Lower lobe of right lung (tissue), 2 donors: ENCODE results near the gene FARS2. TPM values are rescaled to one million over a fixed set of nuclear protein-coding genes. Genes with fewer than 3 reads are reported as not detected.

ENCODE experiments used
- ATAC-seq, 2 donors: fragments of 200-7000 bp; cut with Tn5 transposase; one replicate each; pipeline ENCODE4 v1.9.1; 2020 to 2022; ENCODE audit warnings: mild to moderate bottlenecking in 2 of 2, moderate library complexity in 2 of 2
- DNase-seq: peaks from one replicate; pipeline ENCODE4 v3.0.0-alpha.2; 2020
- H3K27ac ChIP-seq: fragments of 200-600 bp; one replicate; pipeline ENCODE4 v1.8.0; 2022
- H3K27me3 ChIP-seq: fragments of 200-600 bp; one replicate; pipeline ENCODE4 v1.8.0; 2022; ENCODE audit warnings: low read depth
- H3K36me3 ChIP-seq: fragments of 200-600 bp; one replicate; pipeline ENCODE4 v1.8.0; 2022; ENCODE audit warnings: mild to moderate bottlenecking
- H3K4me1 ChIP-seq: fragments of 200-600 bp; one replicate; pipeline ENCODE4 v1.8.0; 2022
- H3K4me3 ChIP-seq: fragments of 200-600 bp; one replicate; pipeline ENCODE4 v1.8.0; 2022; ENCODE audit warnings: mild to moderate bottlenecking
- H3K9me3 ChIP-seq: fragments of 200-600 bp; one replicate; pipeline ENCODE4 v1.8.0; 2022
- CTCF ChIP-seq: fragments of 200-600 bp; IDR thresholded peaks from one replicate; pipeline ENCODE4 v1.8.0; 2022; ENCODE audit warnings: antibody characterized with exemption, mild to moderate bottlenecking
- intact Hi-C: fragments of 100-400 bp; cut with DNase I; formaldehyde crosslinking; loops from one replicate; pipeline ENCODE4 v1.11.0; 2022
- total RNA-seq: library from RNA; stranded (reverse); fragmentation: NEBNext Ultra II Directional; extraction: Animal tissue kit (Norgen Biotek cat#: 25700); gene quantifications from one replicate; pipeline ENCODE4 v1.2.1, GENCODE V29; 2021
- donor health status: DM: no; HTN: yes; CAD: no; lungs with severe emphysema.

FARS2 gene
- total RNA-seq, 1 donor from 2014 or later: 17.0 TPM

- no peak for ATAC-seq
- H3K4me1 ChIP-seq: no peaks in the 10 kb centered on the region
- DNase-seq: no peak
- no peak overlapping the region for H3K4me3 ChIP-seq
- no peaks in the 10 kb centered on the region for H3K9me3 ChIP-seq
- no peaks in the 10 kb centered on the region for H3K36me3 ChIP-seq
- no peak for TF ChIP-seq CTCF
- no peaks in the 10 kb centered on the region for H3K27me3 ChIP-seq
- intact Hi-C loops: no loop called here
- no peak overlapping the region for H3K27ac ChIP-seq
Measured at GRCh38 chr6:5701174-5701573, 439.9 kb downstream of the FARS2 start.

GRCh38 chr6:5704708-5705107 is 443.4 kb downstream of the FARS2 start:
- Histone ChIP-seq H3K4me3 (no peak overlapping the region), H3K4me1 (no peaks in the 10 kb centered on the region), H3K27ac (no peak overlapping the region), H3K9me3 (no peaks in the 10 kb centered on the region), H3K36me3 (no peaks in the 10 kb centered on the region), H3K27me3 (no peaks in the 10 kb centered on the region)
- no peak for TF ChIP-seq CTCF
- intact Hi-C loops: no loop called here
- ATAC-seq (no peak), DNase-seq (no peak)

GRCh38 chr6:5705252-5705651 is 443.9 kb downstream of the FARS2 start:
- ATAC-seq (no peak), DNase-seq (no peak)
- Histone ChIP-seq H3K9me3 (no peaks in the 10 kb centered on the region), H3K4me1 (no peaks in the 10 kb centered on the region), H3K4me3 (no peak overlapping the region), H3K27me3 (no peaks in the 10 kb centered on the region), H3K36me3 (no peaks in the 10 kb centered on the region), H3K27ac (no peak overlapping the region)
- intact Hi-C loops: no loop called here
- TF ChIP-seq CTCF: no peak

- ATAC-seq (no peak), DNase-seq (no peak)
- Histone ChIP-seq H3K36me3 (no peaks in the 10 kb centered on the region), H3K4me1 (no peaks in the 10 kb centered on the region), H3K4me3 (no peak overlapping the region), H3K9me3 (no peaks in the 10 kb centered on the region), H3K27ac (no peak overlapping the region), H3K27me3 (no peaks in the 10 kb centered on the region)
- TF ChIP-seq CTCF: no peak
- intact Hi-C loops: no loop called here
Measured at GRCh38 chr6:5706124-5707033, 445.1 kb downstream of the FARS2 start.

- intact Hi-C loops: no loop called here
- ATAC-seq (no peak), DNase-seq (no peak)
- Histone ChIP-seq H3K9me3 (no peaks in the 10 kb centered on the region), H3K4me1 (no peaks in the 10 kb centered on the region), H3K4me3 (no peak overlapping the region), H3K27ac (no peak overlapping the region), H3K36me3 (no peaks in the 10 kb centered on the region), H3K27me3 (no peaks in the 10 kb centered on the region)
- no peak for TF ChIP-seq CTCF
Measured at GRCh38 chr6:5707281-5708045, 446.1 kb downstream of the FARS2 start.
